Upper lobe of left lung (tissue), 4 donors: ENCODE results near the gene PPP2R3B.

ENCODE experiments used
- EP300 ChIP-seq, 4 donors: sonication (generic); formaldehyde crosslinking; IDR thresholded peaks; one replicate each; pipeline ENCODE4 v1.5.1; 2017; ENCODE audit warnings: antibody characterized with exemption in 4 of 4, control low read depth in 2 of 4
- TF ChIP-seq, protein P1 (sequence below), 6 experiments: fragments of 450-650 bp in 4 of 6; fragments of 200-600 bp in 2 of 6; sonication (generic) in 2 of 6; IDR thresholded peaks; one replicate each; pipeline ENCODE4 v1.5.1; 2016 to 2019; ENCODE audit warnings: antibody characterized with exemption in 6 of 6

DNA sequence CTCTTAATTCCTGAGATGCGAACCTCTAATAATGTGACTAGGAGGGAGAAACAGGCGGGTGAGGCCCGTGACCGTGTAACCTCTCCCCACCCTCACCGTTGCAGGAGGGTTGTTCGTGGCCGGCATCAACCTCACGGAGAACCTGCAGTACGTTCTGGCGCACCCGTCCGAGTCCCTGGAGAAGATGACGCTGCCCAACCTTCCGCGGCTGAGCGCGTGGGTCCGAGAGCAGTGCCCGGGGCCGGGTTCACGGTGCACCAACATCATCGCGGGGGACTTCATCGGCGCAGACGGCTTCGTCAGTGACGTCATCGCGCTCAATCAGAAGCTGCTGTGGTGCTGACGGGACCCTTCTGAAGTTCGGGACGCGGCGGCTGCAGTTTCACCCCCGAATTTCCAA is 87.7 kb downstream of the PPP2R3B start:
- TF ChIP-seq, protein P1, sequence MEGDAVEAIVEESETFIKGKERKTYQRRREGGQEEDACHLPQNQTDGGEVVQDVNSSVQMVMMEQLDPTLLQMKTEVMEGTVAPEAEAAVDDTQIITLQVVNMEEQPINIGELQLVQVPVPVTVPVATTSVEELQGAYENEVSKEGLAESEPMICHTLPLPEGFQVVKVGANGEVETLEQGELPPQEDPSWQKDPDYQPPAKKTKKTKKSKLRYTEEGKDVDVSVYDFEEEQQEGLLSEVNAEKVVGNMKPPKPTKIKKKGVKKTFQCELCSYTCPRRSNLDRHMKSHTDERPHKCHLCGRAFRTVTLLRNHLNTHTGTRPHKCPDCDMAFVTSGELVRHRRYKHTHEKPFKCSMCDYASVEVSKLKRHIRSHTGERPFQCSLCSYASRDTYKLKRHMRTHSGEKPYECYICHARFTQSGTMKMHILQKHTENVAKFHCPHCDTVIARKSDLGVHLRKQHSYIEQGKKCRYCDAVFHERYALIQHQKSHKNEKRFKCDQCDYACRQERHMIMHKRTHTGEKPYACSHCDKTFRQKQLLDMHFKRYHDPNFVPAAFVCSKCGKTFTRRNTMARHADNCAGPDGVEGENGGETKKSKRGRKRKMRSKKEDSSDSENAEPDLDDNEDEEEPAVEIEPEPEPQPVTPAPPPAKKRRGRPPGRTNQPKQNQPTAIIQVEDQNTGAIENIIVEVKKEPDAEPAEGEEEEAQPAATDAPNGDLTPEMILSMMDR (IDR thresholded peaks at IDR 0.05): no peak
- TF ChIP-seq EP300 (IDR thresholded peaks at IDR 0.05): no peak
